CD14-positive monocyte (primary cell): ENCODE measurements around the gene APC2. TPM values are rescaled to one million over a fixed set of nuclear protein-coding genes. Genes with fewer than 3 reads are reported as not detected.

Experiments used
- DNase-seq, 3 donors: peaks; one replicate each; pipeline ENCODE4 v3.0.0-alpha.2; 2011 to 2022
- H2AFZ ChIP-seq: 2 replicates; pipeline ENCODE4 v1.6.0; 2012; ENCODE audit warnings: mild to moderate bottlenecking, low read depth, low read length, inconsistent platforms; ENCODE audit not compliant: insufficient read depth, poor library complexity, severe bottlenecking
- H3K27ac ChIP-seq, 2 donors: 1 replicate in 1 of 2; 2 replicates in 1 of 2; pipeline ENCODE4 v1.5.1; 2012 to 2013; ENCODE audit warnings: low read length in 2 of 2, control low read depth in 1 of 2, inconsistent platforms in 1 of 2, low read depth in 1 of 2, mild to moderate bottlenecking in 1 of 2
- H3K27me3 ChIP-seq, 2 donors: one replicate each; pipeline versions ENCODE4 v1.6.0 to v1.6.1; 2011 to 2013; ENCODE audit warnings: low read length in 2 of 2; ENCODE audit not compliant: control insufficient read depth in 2 of 2, insufficient read depth in 2 of 2
- H3K36me3 ChIP-seq, 2 donors: replicated peaks in 1 of 2; 1 replicate in 1 of 2; 2 replicates in 1 of 2; pipeline versions ENCODE4 v1.5.1 to v1.6.1; 2012 to 2013; ENCODE audit warnings: low read length in 2 of 2, control low read depth in 1 of 2, inconsistent platforms in 1 of 2, mild to moderate bottlenecking in 1 of 2; ENCODE audit not compliant: insufficient read depth in 2 of 2, control insufficient read depth in 1 of 2
- H3K4me1 ChIP-seq, 2 donors: 1 replicate in 1 of 2; 2 replicates in 1 of 2; pipeline versions ENCODE4 v1.5.1 to v1.6.1; 2012 to 2013; ENCODE audit warnings: low read length in 2 of 2, control low read depth in 1 of 2, inconsistent platforms in 1 of 2, mild to moderate bottlenecking in 1 of 2, moderate library complexity in 1 of 2; ENCODE audit not compliant: insufficient read depth in 2 of 2, control insufficient read depth in 1 of 2
- H3K4me2 ChIP-seq: replicated peaks from 2 replicates; pipeline ENCODE3; 2012; ENCODE audit warnings: low read length, moderate library complexity, mild to moderate bottlenecking; ENCODE audit not compliant: poor library complexity, severe bottlenecking; ENCODE audit errors: extremely low read depth
- H3K4me3 ChIP-seq, 3 experiments: fragments of 200-600 bp in 1 of 3; sonication (generic) in 1 of 3; replicated peaks in 1 of 3; 1 replicate in 2 of 3; 2 replicates in 1 of 3; pipeline ENCODE4 v1.5.1; 2011 to 2013; ENCODE audit warnings: low read length in 3 of 3, mild to moderate bottlenecking in 3 of 3, control low read depth in 2 of 3, low read depth in 2 of 3, inconsistent platforms in 1 of 3, moderate library complexity in 1 of 3
- H3K79me2 ChIP-seq: 2 replicates; pipeline ENCODE4 v1.6.0; 2012; ENCODE audit warnings: mild to moderate bottlenecking, control low read depth, inconsistent platforms, low read length, moderate library complexity; ENCODE audit not compliant: insufficient read depth
- H3K9ac ChIP-seq: 2 replicates; pipeline ENCODE4 v1.6.0; 2017; ENCODE audit warnings: low read length, mild to moderate bottlenecking; ENCODE audit not compliant: insufficient read depth, poor library complexity, severe bottlenecking
- H3K9me3 ChIP-seq, 2 donors: replicated peaks in 1 of 2; 1 replicate in 1 of 2; 2 replicates in 1 of 2; pipeline versions ENCODE4 v1.5.1 to v1.6.1; 2012 to 2013; ENCODE audit warnings: low read length in 2 of 2, control low read depth in 1 of 2; ENCODE audit not compliant: control insufficient read depth in 1 of 2, insufficient read depth in 1 of 2
- H4K20me1 ChIP-seq: 2 replicates; pipeline ENCODE4 v1.6.0; 2012; ENCODE audit warnings: mild to moderate bottlenecking, low read length, control low read depth, moderate library complexity; ENCODE audit not compliant: insufficient read depth
- H3K27ac Mint-ChIP-seq, 7 donors: one replicate each; pipeline ENCODE4 v1.8.0; 2020; ENCODE audit warnings: mild to moderate bottlenecking in 7 of 7, mixed read lengths in 7 of 7, moderate library complexity in 6 of 7, inconsistent platforms in 2 of 7
- H3K27me3 Mint-ChIP-seq, 3 donors: one replicate each; pipeline ENCODE4 v1.8.0; 2021 to 2022; ENCODE audit warnings: low read depth in 3 of 3, mild to moderate bottlenecking in 3 of 3, mixed read lengths in 3 of 3, moderate library complexity in 3 of 3, inconsistent platforms in 1 of 3
- H3K36me3 Mint-ChIP-seq, 2 donors: one replicate each; pipeline ENCODE4 v1.8.0; 2020; ENCODE audit warnings: mixed read lengths in 2 of 2, inconsistent platforms in 1 of 2, mild to moderate bottlenecking in 1 of 2
- H3K4me1 Mint-ChIP-seq: one replicate; pipeline ENCODE4 v1.8.0; 2020; ENCODE audit warnings: mild to moderate bottlenecking, mixed read lengths
- H3K4me3 Mint-ChIP-seq, 2 donors: one replicate each; pipeline ENCODE4 v1.8.0; 2020; ENCODE audit warnings: mild to moderate bottlenecking in 2 of 2, mixed read lengths in 2 of 2, moderate library complexity in 1 of 2
- H3K9me3 Mint-ChIP-seq, 7 donors: one replicate each; pipeline ENCODE4 v1.8.0; 2020 to 2022; ENCODE audit warnings: mixed read lengths in 7 of 7, mild to moderate bottlenecking in 6 of 7, moderate library complexity in 6 of 7, inconsistent platforms in 2 of 7
- WGBS: methylation state at CpG from one replicate; pipeline ENCODE4 v1.1.5; 2013; ENCODE audit warnings: missing lambda C conversion rate; ENCODE audit not compliant: insufficient coverage; 5-methylcytosine and 5-hydroxymethylcytosine counted together
- intact Hi-C, 2 donors: fragments of 100-400 bp; cut with micrococcal nuclease; formaldehyde crosslinking; loops; one replicate each; pipeline versions ENCODE4 v1.15.0 to v1.15.1; 2023
- polyA plus RNA-seq, 3 donors: library from polyadenylated mRNA; depleted of rRNA in 1 of 3; unstranded in 2 of 3; stranded (reverse) in 1 of 3; fragments of 300-500 nt in 2 of 3; fragments of >200 nt in 1 of 3; fragmentation: Illumina TruSeq in 2 of 3; gene quantifications; 1 replicate in 2 of 3; 2 replicates in 1 of 3; pipeline ENCODE4 v1.2.3, GENCODE V29; 2012 to 2021
- TF ChIP-seq, protein P1 (sequence below): fragments of 200-600 bp; IDR thresholded peaks from one replicate; pipeline ENCODE4 v1.8.0; 2022; ENCODE audit warnings: antibody characterized with exemption, mild to moderate bottlenecking

Gene APC2
- polyA plus RNA-seq, 3 donors = 0.04 TPM; not detected in 2

- Histone ChIP-seq H3K9me3 (no peaks in the 10 kb centered on the region), H3K4me1 (peaks cover 46 to 50% of the 10 kb centered on the region in 2 donors), H4K20me1 (peaks cover 80% of the 10 kb centered on the region), H3K36me3 (peaks cover 17 to 24% of the 10 kb centered on the region in 2 donors), H3K79me2 (peaks cover 89% of the 10 kb centered on the region), H3K27ac (peak overlapping the region; percentile 17 to 81), H3K4me2 (no peak overlapping the region), H3K27me3 (no peaks in the 10 kb centered on the region), H2AFZ (no peak overlapping the region), H3K4me3 (no peak overlapping the region), H3K9ac (no peak overlapping the region)
- Mint-ChIP-seq H3K36me3 (peaks cover 12 to 39% of the 10 kb centered on the region in 2 donors), H3K4me3 (no peak overlapping the region), H3K9me3 (no peaks in the 10 kb centered on the region), H3K4me1 (peaks cover 57% of the 10 kb centered on the region), H3K27me3 (peaks cover 0 to 2% (median 1%) of the 10 kb centered on the region in 3 donors), H3K27ac (peak overlapping the region in 5 of 7 donors; percentile 42 to 66 (median 50))
- TF ChIP-seq, protein P1, sequence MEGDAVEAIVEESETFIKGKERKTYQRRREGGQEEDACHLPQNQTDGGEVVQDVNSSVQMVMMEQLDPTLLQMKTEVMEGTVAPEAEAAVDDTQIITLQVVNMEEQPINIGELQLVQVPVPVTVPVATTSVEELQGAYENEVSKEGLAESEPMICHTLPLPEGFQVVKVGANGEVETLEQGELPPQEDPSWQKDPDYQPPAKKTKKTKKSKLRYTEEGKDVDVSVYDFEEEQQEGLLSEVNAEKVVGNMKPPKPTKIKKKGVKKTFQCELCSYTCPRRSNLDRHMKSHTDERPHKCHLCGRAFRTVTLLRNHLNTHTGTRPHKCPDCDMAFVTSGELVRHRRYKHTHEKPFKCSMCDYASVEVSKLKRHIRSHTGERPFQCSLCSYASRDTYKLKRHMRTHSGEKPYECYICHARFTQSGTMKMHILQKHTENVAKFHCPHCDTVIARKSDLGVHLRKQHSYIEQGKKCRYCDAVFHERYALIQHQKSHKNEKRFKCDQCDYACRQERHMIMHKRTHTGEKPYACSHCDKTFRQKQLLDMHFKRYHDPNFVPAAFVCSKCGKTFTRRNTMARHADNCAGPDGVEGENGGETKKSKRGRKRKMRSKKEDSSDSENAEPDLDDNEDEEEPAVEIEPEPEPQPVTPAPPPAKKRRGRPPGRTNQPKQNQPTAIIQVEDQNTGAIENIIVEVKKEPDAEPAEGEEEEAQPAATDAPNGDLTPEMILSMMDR = no peak
- intact Hi-C loops = no loop called here
- DNase-seq = no peak
- 86% methylated on average over 27 of the region's 29 CpGs for WGBS
Measured at GRCh38 chr19:1411255-1412191, 38.4 kb upstream of the APC2 start.

GRCh38 chr19:1412323-1412923 lies 37.5 kb upstream of the APC2 start:
- intact Hi-C loops = no loop called here
- Mint-ChIP-seq H3K27me3 (peaks cover 0 to 2% (median 1%) of the 10 kb centered on the region in 3 donors), H3K36me3 (peaks cover 15 to 48% of the 10 kb centered on the region in 2 donors), H3K4me1 (peaks cover 57% of the 10 kb centered on the region), H3K27ac (peak overlapping the region in 4 of 7 donors; percentile 14 to 66 (median 46)), H3K4me3 (no peak overlapping the region), H3K9me3 (no peaks in the 10 kb centered on the region)
- Histone ChIP-seq H3K27me3 (no peaks in the 10 kb centered on the region), H3K9ac (no peak overlapping the region), H3K36me3 (peaks cover 21 to 33% of the 10 kb centered on the region in 2 donors), H3K4me1 (peaks cover 42 to 47% of the 10 kb centered on the region in 2 donors), H2AFZ (no peak overlapping the region), H4K20me1 (peaks cover 89% of the 10 kb centered on the region), H3K79me2 (peaks cover 98% of the 10 kb centered on the region), H3K4me3 (no peak overlapping the region), H3K27ac (peak overlapping the region in 1 of 2 donors; percentile 17), H3K4me2 (no peak overlapping the region), H3K9me3 (no peaks in the 10 kb centered on the region)
- TF ChIP-seq, protein P1 = no peak
- no peak for DNase-seq
- WGBS = 87% methylated on average over 19 of the region's 21 CpGs
